ENCODE results near the gene FBXO36. TPM values are rescaled to one million over a fixed set of nuclear protein-coding genes. Genes with fewer than 3 reads are reported as not detected.

The FBXO36 gene
- total RNA-seq, 1 experiment from 2014 or later: 3.0 TPM

GRCh38 chr2:229969921-229970320 is 47.6 kb downstream of the FBXO36 start:
- no CpG with 5 or more reads among the region's 3 CpGs for WGBS (ENCODE audit: extremely low coverage, insufficient read length, low lambda C conversion rate)
- Histone ChIP-seq H2BK15ac (ENCODE audit: low read depth, low read length) (no peak overlapping the region), H3K4me2 (ENCODE audit: insufficient read depth, insufficient read length, low read length) (no peak overlapping the region), H2BK20ac (ENCODE audit: low read depth, low read length, poor library complexity, severe bottlenecking) (no peak overlapping the region), H2BK5ac (ENCODE audit: insufficient read length, low read length) (no peak overlapping the region), H3K27me3 (ENCODE audit: insufficient read depth, low read length) (no peaks in the 10 kb centered on the region), H2AK5ac (ENCODE audit: insufficient read length, low read length) (no peak overlapping the region), H3K4me1 (ENCODE audit: insufficient read depth, low read length) (no peaks in the 10 kb centered on the region), H3K4ac (ENCODE audit: low read depth, low read length) (no peak overlapping the region), H4K20me1 (ENCODE audit: control insufficient read depth, insufficient read depth, insufficient read length) (no peaks in the 10 kb centered on the region), H4K91ac (ENCODE audit: insufficient read length, low read depth, low read length) (no peak overlapping the region), H3K27ac (ENCODE audit: insufficient read length, low read depth, low read length) (no peak overlapping the region), H3K14ac (ENCODE audit: insufficient read depth, low read length) (no peak overlapping the region), H3K9me3 (ENCODE audit: control insufficient read depth, low read depth, low read length) (no peaks in the 10 kb centered on the region), H3K79me2 (ENCODE audit: insufficient read depth, low read length) (no peaks in the 10 kb centered on the region), H3K9ac (ENCODE audit: extremely low read depth, insufficient read length, low read length) (no peak overlapping the region), H2AFZ (ENCODE audit: low read length) (no peak overlapping the region), H2BK12ac (ENCODE audit: insufficient read length, low read depth, low read length) (no peak overlapping the region), H3T11ph (ENCODE audit: low read length) (no peak overlapping the region), H3K18ac (ENCODE audit: insufficient read length, low read depth, low read length) (no peak overlapping the region), H3K79me1 (ENCODE audit: insufficient read depth, low read depth, low read length, poor library complexity, severe bottlenecking) (no peaks in the 10 kb centered on the region), H3K23me2 (ENCODE audit: insufficient read length, low read depth, low read length, poor library complexity, severe bottlenecking) (no peaks in the 10 kb centered on the region), H4K5ac (ENCODE audit: insufficient read length, low read depth, low read length) (no peak overlapping the region), H4K8ac (replicated peaks; ENCODE audit: insufficient read length, low read depth, low read length) (no peak overlapping the region), H3K23ac (ENCODE audit: insufficient read length, low read depth, low read length) (no peak overlapping the region), H2BK120ac (ENCODE audit: low read depth, low read length, poor library complexity, severe bottlenecking) (no peak overlapping the region), H3K56ac (ENCODE audit: insufficient read length, low read depth, low read length) (no peak overlapping the region)
- no peak for DNase-seq
- H3K9me3 Mint-ChIP-seq: peaks cover 0 to 4% of the 10 kb centered on the region in 2 experiments; a peak in 1 of 5 replicates
- TF ChIP-seq CTCF (conservative IDR thresholded peaks at IDR 0.05): no peak
- no peak overlapping the region for H3K27ac Mint-ChIP-seq
- peaks cover 0 to 2% (median 0%) of the 10 kb centered on the region in 3 experiments; a peak in 2 of 7 replicates for H3K36me3 Mint-ChIP-seq (ENCODE audit: insufficient read depth in 1 of 3, low read depth in 3 of 3)
- no peaks in the 10 kb centered on the region for H3K27me3 Mint-ChIP-seq (ENCODE audit: low read depth)
- H3K4me3 Mint-ChIP-seq: no peak overlapping the region
- no peaks in the 10 kb centered on the region for H3K4me1 Mint-ChIP-seq

Measured in H9 (cell line).